ENCODE measurements around the gene PHKG2.
"Not testable (repeated sequence)": the region's sequence is repeated elsewhere in the genome, so short reads cannot be mapped to it uniquely, and the experiment has no call there.

Gene PHKG2, protein sequence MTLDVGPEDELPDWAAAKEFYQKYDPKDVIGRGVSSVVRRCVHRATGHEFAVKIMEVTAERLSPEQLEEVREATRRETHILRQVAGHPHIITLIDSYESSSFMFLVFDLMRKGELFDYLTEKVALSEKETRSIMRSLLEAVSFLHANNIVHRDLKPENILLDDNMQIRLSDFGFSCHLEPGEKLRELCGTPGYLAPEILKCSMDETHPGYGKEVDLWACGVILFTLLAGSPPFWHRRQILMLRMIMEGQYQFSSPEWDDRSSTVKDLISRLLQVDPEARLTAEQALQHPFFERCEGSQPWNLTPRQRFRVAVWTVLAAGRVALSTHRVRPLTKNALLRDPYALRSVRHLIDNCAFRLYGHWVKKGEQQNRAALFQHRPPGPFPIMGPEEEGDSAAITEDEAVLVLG

DNA sequence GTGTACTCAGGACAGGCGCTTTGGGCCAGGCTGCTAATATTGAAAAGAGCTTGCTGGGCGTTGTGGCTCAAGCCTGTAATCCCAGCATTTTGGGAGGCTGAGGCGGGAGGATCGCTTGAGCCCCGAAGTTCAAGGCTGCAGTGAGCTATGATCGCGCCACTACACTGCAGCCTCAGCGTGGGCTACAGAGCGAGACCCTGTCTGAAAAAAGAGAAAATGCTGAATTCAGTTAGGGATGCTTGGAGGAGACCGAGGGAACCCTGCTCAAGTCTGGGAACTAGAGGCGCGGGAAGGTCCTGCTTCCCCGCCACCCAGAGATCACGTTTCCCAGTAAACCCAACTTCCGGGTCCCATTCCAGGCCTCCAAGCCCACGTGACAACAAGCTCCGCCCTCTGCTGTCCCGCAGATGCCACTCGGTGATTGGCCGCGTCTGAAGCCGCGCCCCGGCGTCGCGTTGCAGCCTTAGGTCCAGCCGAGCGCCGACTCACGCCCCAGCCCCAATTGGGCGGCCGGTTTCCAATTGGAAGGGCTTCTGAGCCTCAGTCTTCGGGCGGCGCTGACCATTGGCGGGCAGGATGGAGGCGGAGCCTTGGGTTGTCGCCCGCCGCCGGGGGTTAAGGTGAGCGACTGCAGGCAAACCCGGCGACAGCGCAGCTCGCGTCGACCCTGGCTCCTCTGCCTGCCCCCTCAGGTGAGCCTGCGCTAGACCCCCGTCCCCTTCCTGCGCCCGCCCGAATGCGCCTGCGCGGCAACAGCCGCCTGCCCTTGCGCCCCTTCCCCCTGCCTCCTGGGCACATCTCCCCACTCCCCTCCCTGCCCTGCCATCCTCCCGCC, at the start of gene PHKG2:
Gene PHKG2, plus strand, starts transcription at position 627 of the 835 bp plus-strand sequence. CDS start 396 bp downstream, outside the sequence.
- in situ Hi-C loops (cut with MboI; ENCODE audit: low sequenced_read_pairs): no loop called here

- in situ Hi-C loops (cut with MboI; ENCODE audit: low sequenced_read_pairs): no loop called here
Observed at GRCh38 chr16:30698816-30699614, 49.2 kb upstream of the PHKG2 start, which contains the start of gene SRCAP. Gene SRCAP (plus strand): TSS chr16:30699171. CDS start chr16:30700825, 1,654 bp downstream.

DNA sequence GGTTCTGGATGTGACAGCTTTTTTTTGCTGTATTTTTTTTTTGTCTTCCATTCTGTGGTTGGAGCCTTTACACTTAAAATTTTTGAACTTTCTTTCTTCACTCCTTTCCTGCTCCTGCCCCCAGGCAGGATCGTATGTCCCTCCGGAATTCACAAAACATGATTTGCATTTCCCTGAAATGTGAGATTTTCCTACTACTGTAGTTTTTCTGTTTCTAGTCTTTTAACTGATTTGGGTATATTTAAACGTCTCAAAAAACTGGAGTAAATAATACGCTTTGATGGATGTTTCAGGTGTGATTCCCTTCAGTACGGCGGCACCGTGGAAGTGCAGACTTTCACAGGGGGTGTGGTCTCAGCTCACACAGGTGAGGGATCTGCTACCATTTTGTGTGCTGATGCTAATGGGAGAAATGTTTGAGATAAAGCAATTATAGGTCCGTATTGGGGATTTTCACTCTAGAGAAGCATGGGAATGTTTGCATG, 48.6 kb upstream of the PHKG2 start:
- in situ Hi-C loops (cut with MboI; ENCODE audit: low sequenced_read_pairs): no loop called here

- in situ Hi-C loops (cut with MboI; ENCODE audit: low sequenced_read_pairs): no loop called here
Observed at GRCh38 chr16:30700491-30700890, 47.7 kb upstream of the PHKG2 start.

GRCh38 chr16:30700971-30701370, 47.3 kb upstream of the PHKG2 start:
- in situ Hi-C loops (cut with MboI; ENCODE audit: low sequenced_read_pairs): no loop called here

DNA sequence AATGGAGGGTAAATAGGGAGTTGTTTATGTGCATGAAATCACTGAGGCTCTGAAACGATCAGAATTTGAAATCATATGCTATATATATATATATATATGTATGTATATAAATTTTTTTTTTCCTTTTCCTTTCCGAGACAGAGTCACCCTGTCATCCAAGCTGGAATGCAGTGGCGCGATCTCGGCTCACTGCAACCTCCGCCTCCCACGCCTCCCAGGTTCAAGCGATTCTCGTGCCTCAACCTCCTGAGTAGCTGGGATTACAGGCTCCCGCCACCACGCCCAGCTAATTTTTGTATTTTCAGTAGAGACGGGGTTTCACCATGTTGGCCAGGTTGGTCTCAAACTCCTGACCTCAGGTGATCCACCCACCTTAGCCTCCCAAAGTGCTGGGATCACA, 45.2 kb upstream of the PHKG2 start:
- in situ Hi-C loops (cut with MboI; ENCODE audit: low sequenced_read_pairs): not testable (repeated sequence)

GRCh38 chr16:30703971-30704370, 44.3 kb upstream of the PHKG2 start:
- in situ Hi-C loops (cut with MboI; ENCODE audit: low sequenced_read_pairs): no loop called here

- in situ Hi-C loops (cut with MboI; ENCODE audit: low sequenced_read_pairs): no loop called here
Observed at GRCh38 chr16:30706046-30706445, 42.2 kb upstream of the PHKG2 start.

DNA sequence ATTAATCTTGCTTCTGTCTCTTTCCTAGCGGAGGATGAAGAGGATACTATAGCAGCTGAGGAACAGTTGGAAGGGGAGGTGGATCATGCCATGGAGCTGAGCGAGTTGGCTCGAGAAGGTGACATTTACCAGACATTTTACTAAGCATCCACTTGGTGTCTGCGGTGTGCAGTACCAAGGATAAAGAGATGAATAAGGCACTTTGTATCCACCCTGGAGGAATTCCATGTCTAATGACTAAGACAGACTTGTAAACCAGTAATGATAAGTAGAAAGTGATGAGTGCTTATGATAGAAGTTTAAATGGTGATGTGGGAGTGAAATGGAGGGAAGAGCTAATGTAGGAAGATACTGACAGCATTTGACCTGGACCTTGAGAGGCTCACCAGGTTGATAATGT, 37.3 kb upstream of the PHKG2 start:
- in situ Hi-C loops (cut with MboI; ENCODE audit: low sequenced_read_pairs): no loop called here

DNA sequence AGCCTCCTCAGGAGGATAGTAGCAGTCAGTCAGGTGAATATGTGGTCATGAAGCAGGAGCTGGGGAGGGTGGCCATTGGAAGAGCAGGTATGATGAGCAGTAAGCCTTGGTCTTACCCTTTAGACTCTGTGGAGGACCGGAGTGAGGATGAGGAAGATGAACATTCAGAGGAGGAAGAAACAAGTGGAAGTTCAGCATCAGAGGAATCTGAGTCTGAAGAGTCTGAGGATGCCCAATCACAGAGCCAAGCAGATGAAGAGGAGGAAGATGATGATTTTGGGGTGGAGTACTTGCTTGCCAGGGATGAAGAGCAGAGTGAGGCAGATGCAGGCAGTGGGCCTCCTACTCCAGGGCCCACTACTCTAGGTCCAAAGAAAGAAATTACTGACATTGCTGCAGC, 36.5 kb upstream of the PHKG2 start:
- in situ Hi-C loops (cut with MboI; ENCODE audit: low sequenced_read_pairs): no loop called here

- in situ Hi-C loops (cut with MboI; ENCODE audit: low sequenced_read_pairs): no loop called here
Observed at GRCh38 chr16:30715750-30716445, 32.3 kb upstream of the PHKG2 start.

DNA sequence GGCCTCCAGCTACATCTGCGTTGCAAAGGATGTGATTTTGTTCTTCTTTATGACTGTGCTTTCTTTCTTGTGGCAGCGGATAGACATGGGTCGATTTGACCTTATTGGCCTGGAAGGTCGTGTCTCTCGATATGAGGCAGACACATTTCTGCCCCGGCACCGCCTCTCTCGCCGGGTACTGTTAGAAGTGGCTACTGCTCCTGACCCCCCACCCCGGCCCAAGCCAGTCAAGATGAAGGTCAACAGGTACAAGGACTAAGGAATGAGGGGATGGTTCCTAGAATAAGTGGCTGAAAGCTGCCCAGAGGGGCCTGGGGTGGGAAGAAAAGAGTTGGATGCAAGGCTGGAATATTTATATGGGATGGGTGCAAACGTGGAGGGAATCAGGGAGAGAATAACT, 28.1 kb upstream of the PHKG2 start:
- in situ Hi-C loops (cut with MboI; ENCODE audit: low sequenced_read_pairs): no loop called here

DNA sequence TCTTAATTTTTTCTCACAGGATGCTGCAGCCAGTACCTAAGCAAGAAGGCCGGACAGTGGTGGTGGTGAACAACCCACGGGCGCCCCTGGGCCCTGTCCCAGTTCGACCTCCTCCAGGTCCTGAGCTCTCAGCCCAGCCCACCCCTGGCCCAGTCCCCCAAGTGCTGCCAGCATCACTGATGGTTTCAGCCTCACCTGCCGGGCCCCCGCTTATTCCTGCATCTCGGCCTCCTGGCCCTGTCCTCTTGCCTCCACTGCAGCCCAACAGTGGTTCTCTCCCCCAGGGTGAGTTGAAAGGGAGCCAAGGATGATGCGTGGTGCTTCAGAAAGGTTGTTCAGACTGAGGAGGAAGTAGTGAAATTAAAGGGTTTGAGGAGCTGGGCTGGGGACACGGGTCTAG, 27.5 kb upstream of the PHKG2 start:
- in situ Hi-C loops (cut with MboI; ENCODE audit: low sequenced_read_pairs): no loop called here

DNA sequence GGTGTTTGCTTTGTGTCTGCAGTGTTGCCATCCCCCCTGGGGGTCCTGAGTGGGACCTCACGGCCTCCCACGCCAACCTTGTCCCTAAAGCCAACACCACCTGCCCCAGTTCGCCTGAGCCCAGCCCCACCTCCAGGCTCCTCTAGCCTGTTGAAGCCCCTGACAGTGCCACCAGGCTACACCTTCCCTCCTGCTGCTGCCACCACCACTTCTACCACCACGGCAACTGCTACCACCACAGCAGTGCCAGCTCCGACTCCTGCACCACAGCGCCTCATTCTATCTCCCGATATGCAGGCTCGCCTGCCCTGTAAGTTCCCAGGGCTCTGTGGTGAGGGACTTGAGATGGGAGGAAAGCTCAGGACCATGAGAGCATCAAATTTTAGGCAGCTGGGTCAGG, 27.1 kb upstream of the PHKG2 start:
- in situ Hi-C loops (cut with MboI; ENCODE audit: low sequenced_read_pairs): no loop called here

DNA sequence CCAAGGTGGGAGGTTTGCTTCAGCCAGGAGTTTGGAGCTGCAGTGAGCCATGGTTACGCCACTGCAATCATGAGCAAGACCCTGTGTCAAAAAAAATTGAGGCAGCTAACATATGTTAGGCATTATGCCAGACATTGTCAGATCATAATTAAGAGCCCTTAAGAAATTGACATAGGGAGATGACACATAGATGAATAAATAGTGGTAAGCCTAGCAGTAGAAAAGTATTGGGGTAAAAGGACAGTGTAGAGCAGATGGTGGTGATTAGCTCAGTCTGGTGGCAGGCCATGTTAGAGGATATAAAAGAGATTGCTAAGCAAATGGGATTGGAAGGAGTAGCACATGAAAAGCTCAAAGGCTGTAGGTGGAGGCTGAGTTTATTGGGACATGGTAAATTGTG, 26.6 kb upstream of the PHKG2 start:
- in situ Hi-C loops (cut with MboI; ENCODE audit: low sequenced_read_pairs): no loop called here

GRCh38 chr16:30722443-30722842, 25.8 kb upstream of the PHKG2 start:
- in situ Hi-C loops (cut with MboI; ENCODE audit: low sequenced_read_pairs): no loop called here

DNA sequence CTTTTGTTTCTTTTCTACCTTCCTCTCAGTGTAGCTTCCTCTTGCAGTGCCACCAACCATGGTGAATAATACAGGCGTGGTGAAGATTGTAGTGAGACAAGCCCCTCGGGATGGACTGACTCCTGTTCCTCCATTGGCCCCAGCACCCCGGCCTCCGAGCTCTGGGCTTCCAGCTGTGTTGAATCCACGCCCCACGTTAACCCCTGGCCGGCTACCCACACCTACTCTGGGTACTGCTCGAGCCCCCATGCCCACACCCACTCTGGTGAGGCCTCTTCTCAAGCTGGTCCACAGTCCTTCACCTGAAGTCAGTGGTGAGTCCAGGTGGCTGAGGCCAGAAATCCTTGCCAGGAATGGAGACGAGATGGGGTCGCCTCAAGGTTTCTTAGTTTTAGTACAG, 25.3 kb upstream of the PHKG2 start:
- in situ Hi-C loops (cut with MboI; ENCODE audit: low sequenced_read_pairs): no loop called here

- in situ Hi-C loops (cut with MboI; ENCODE audit: low sequenced_read_pairs): no loop called here
Observed at GRCh38 chr16:30723725-30724355, 24.4 kb upstream of the PHKG2 start.

GRCh38 chr16:30724641-30725417, 23.4 kb upstream of the PHKG2 start:
- in situ Hi-C loops (cut with MboI; ENCODE audit: low sequenced_read_pairs): no loop called here
